HepG2 (cell line): Measurements from ENCODE around the gene ZNF264. TPM values are rescaled to one million over a fixed set of nuclear protein-coding genes. Genes with fewer than 3 reads are reported as not detected.

Experiments used
- CC2D1A ChIP-seq: sonication (generic); formaldehyde crosslinking; IDR thresholded peaks from 2 replicates; pipeline ENCODE4 v1.8.1; 2023; ENCODE audit warnings: mild to moderate bottlenecking, missing genetic modification reagents
- ERF ChIP-seq: IDR thresholded peaks from 2 replicates; pipeline ENCODE4 v1.6.1; 2018; ENCODE audit warnings: missing biosample characterization, missing genetic modification reagents
- ETV5 ChIP-seq: IDR thresholded peaks from 2 replicates; pipeline ENCODE4 v1.6.1; 2018; ENCODE audit warnings: missing biosample characterization, missing genetic modification reagents, inconsistent platforms, borderline replicate concordance
- FUBP1 ChIP-seq: sonication (generic); formaldehyde crosslinking; IDR thresholded peaks from 2 replicates; pipeline ENCODE4 v1.5.1; 2020; ENCODE audit warnings: missing genetic modification reagents, mild to moderate bottlenecking, borderline replicate concordance
- GMEB2 ChIP-seq: IDR thresholded peaks from 2 replicates; pipeline ENCODE4 v1.6.1; 2016; ENCODE audit warnings: missing biosample characterization, missing genetic modification reagents, low read depth
- HNF4A ChIP-seq: sonication (generic); formaldehyde crosslinking; IDR thresholded peaks from 2 replicates; pipeline ENCODE4 v1.4.0; 2020; ENCODE audit warnings: missing genetic modification reagents
- HNRNPUL1 ChIP-seq: fragments of 200-400 bp; formaldehyde crosslinking; IDR thresholded peaks from 2 replicates; pipeline ENCODE4 v1.6.1; 2017; ENCODE audit warnings: low read depth, mild to moderate bottlenecking, low read length, moderate library complexity
- KDM6A ChIP-seq: IDR thresholded peaks from 2 replicates; pipeline ENCODE4 v1.6.1; 2016; ENCODE audit warnings: low read depth
- MAFF ChIP-seq: IDR thresholded peaks from 2 replicates; pipeline ENCODE4 v1.6.1; 2011; ENCODE audit warnings: low read depth, low read length, improper control_type of control experiment
- PLSCR1 ChIP-seq: sonication (generic); formaldehyde crosslinking; IDR thresholded peaks from 2 replicates; pipeline ENCODE4 v1.5.0; 2020; ENCODE audit warnings: missing genetic modification reagents, mild to moderate bottlenecking, borderline replicate concordance
- POLR2AphosphoS2 ChIP-seq: IDR thresholded peaks from 2 replicates; pipeline ENCODE4 v1.6.1; 2011; ENCODE audit warnings: low read depth, low read length, improper control_type of control experiment
- RNF219 ChIP-seq: sonication (generic); formaldehyde crosslinking; IDR thresholded peaks from 2 replicates; pipeline ENCODE4 v1.5.0; 2020; ENCODE audit warnings: mild to moderate bottlenecking, missing genetic modification reagents
- SNRNP70 ChIP-seq: fragments of 200-400 bp; formaldehyde crosslinking; IDR thresholded peaks from 2 replicates; pipeline ENCODE4 v1.6.1; 2017; ENCODE audit warnings: mild to moderate bottlenecking, low read depth, low read length, moderate library complexity
- ZFP62 ChIP-seq: sonication (generic); formaldehyde crosslinking; IDR thresholded peaks from 2 replicates; pipeline ENCODE4 v1.4.0; 2020; ENCODE audit warnings: missing genetic modification reagents
- ZNF101 ChIP-seq: sonication (generic); formaldehyde crosslinking; IDR thresholded peaks from 2 replicates; pipeline ENCODE4 v1.4.0; 2020; ENCODE audit warnings: mild to moderate bottlenecking, low read depth, missing genetic modification reagents, borderline replicate concordance
- ZNF577 ChIP-seq: sonication (generic); formaldehyde crosslinking; IDR thresholded peaks from 2 replicates; pipeline ENCODE4 v1.4.0; 2020; ENCODE audit warnings: mild to moderate bottlenecking, low read depth, missing genetic modification reagents, borderline replicate concordance
- polyA plus RNA-seq, 8 experiments: library from polyadenylated mRNA; depleted of rRNA in 3 of 8; stranded (reverse) in 7 of 8; unstranded in 1 of 8; fragments of >200 nt; fragmentation: Illumina TruSeq in 4 of 8; extraction: Trizol in 4 of 8; gene quantifications; 2 replicates each; pipeline versions ENCODE4 v1.2.1 to v1.2.3, GENCODE V29; 2011 to 2016; ENCODE audit warnings: low read depth in 4 of 8, missing spikeins in 1 of 8, mixed read lengths in 1 of 8; ENCODE audit not compliant: insufficient read depth in 1 of 8
- total RNA-seq, 5 experiments: library from RNA; depleted of rRNA; stranded (reverse); fragments of >200 nt; fragmentation: Illumina TruSeq; extraction: Trizol; gene quantifications; 2 replicates each; pipeline ENCODE4 v1.2.3, GENCODE V29; 2016; ENCODE audit warnings: low read depth in 1 of 5
- TF ChIP-seq, protein P1 (sequence below): IDR thresholded peaks from 2 replicates; pipeline ENCODE4 v1.4.0; 2020; ENCODE audit warnings: mild to moderate bottlenecking, missing genetic modification reagents
- TF ChIP-seq, protein P2 (sequence below): IDR thresholded peaks from 2 replicates; pipeline ENCODE4 v1.6.1; 2016; ENCODE audit warnings: mild to moderate bottlenecking, missing biosample characterization, missing genetic modification reagents

ZNF264 gene
- total and polyA plus RNA-seq, 2 of the 13 experiments (the other 11 are each of a cell fraction or from before 2014, with no cell fraction given) = 3.5 to 17.6 TPM

GRCh38 chr19:57240311-57241090 lies 49.2 kb downstream of the ZNF264 start, which contains the start of gene ZNF805 (continued):
- no peak for TF ChIP-seq HNRNPUL1
- TF ChIP-seq RNF219 (CRISPR knock-in tag) = no peak
- TF ChIP-seq, protein P1, sequence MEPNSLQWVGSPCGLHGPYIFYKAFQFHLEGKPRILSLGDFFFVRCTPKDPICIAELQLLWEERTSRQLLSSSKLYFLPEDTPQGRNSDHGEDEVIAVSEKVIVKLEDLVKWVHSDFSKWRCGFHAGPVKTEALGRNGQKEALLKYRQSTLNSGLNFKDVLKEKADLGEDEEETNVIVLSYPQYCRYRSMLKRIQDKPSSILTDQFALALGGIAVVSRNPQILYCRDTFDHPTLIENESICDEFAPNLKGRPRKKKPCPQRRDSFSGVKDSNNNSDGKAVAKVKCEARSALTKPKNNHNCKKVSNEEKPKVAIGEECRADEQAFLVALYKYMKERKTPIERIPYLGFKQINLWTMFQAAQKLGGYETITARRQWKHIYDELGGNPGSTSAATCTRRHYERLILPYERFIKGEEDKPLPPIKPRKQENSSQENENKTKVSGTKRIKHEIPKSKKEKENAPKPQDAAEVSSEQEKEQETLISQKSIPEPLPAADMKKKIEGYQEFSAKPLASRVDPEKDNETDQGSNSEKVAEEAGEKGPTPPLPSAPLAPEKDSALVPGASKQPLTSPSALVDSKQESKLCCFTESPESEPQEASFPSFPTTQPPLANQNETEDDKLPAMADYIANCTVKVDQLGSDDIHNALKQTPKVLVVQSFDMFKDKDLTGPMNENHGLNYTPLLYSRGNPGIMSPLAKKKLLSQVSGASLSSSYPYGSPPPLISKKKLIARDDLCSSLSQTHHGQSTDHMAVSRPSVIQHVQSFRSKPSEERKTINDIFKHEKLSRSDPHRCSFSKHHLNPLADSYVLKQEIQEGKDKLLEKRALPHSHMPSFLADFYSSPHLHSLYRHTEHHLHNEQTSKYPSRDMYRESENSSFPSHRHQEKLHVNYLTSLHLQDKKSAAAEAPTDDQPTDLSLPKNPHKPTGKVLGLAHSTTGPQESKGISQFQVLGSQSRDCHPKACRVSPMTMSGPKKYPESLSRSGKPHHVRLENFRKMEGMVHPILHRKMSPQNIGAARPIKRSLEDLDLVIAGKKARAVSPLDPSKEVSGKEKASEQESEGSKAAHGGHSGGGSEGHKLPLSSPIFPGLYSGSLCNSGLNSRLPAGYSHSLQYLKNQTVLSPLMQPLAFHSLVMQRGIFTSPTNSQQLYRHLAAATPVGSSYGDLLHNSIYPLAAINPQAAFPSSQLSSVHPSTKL (CRISPR knock-in tag) = peak; percentile 49; the same call in 1 of the 2 replicates
- TF ChIP-seq ETV5 (CRISPR knock-in tag) = peak; percentile 62
- TF ChIP-seq KDM6A = no peak
- no peak for TF ChIP-seq ZNF101
- no peak for TF ChIP-seq POLR2AphosphoS2
- no peak for TF ChIP-seq SNRNP70
- 0 out of 2 replicates have a peak, but pooled peaks have one; percentile 5 for TF ChIP-seq HNF4A (CRISPR knock-in tag)
- TF ChIP-seq ZFP62 (CRISPR knock-in tag) = peak; percentile 21; the same call in 1 of the 2 replicates
- TF ChIP-seq, protein P2, sequence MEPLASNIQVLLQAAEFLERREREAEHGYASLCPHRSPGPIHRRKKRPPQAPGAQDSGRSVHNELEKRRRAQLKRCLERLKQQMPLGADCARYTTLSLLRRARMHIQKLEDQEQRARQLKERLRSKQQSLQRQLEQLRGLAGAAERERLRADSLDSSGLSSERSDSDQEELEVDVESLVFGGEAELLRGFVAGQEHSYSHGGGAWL (CRISPR knock-in tag) = peak; percentile 59; the same call in 1 of the 2 replicates
- no peak for TF ChIP-seq CC2D1A (CRISPR knock-in tag)
- peak; percentile 37; the same call in 1 of the 2 replicates for TF ChIP-seq GMEB2 (CRISPR knock-in tag)
- no peak for TF ChIP-seq ZNF577 (CRISPR knock-in tag)
- no peak for TF ChIP-seq MAFF
- no peak for TF ChIP-seq PLSCR1
- TF ChIP-seq ERF (CRISPR knock-in tag) = 0 out of 2 replicates have a peak, but pooled peaks have one; percentile 55
- no peak for TF ChIP-seq FUBP1 (CRISPR knock-in tag)
